ENCODE results near the gene GNGT2.
A peak's percentile ranks its signal among the peaks of the same experiment; 100 is the strongest.

The GNGT2 gene

DNA sequence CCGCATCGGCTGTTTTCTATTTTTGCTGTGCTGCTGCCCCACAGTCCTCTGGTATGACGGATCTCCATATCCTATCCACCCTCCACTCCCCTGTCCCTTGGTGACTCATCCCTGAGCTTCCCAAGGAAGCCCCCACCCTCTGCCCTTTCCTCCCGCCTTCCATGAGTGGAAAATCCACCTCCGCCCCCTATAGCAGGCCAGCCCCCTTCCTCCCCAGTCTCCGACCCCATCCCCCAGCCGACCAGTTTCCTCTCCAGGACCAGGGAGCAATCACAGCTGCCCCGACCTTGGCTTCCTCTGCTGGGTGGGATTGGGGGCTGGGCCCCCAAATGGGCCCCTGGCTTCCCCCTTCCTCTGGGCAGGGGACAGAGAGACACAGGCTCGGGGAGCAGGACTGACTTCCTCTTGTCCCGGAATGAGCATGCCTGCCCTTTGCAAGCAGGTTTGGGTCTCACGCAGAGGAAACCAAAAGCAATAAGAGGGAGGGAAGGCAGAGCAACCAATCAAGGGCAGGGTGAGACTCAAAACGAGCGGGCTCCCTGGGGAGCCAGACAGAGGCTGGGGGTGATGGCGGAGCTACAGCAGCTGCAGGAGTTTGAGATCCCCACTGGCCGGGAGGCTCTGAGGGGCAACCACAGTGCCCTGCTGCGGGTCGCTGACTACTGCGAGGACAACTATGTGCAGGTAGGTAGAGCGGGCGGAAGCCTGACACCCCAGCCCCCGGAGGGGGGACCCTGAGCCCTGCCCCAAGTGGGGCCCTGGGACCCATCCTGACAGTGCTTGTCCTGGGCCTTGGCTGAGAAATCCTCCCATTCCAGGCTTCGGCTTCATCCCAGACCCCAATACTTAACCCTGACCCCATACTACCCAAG, at the start of gene GNGT2, which contains the start of gene ABI3:
GNGT2 (minus strand) TSS at position 417 of the 872 bp plus-strand sequence. CDS start 3,152 bp downstream, outside the sequence.
ABI3 (plus strand) TSS at position 550 of the 872 bp plus-strand sequence; CDS start at position 568, 18 bp downstream.
- H3K36me3 Mint-ChIP-seq (ENCODE audit: low read depth) = peaks cover 29% of the 10 kb centered on the region
- H3K4me1 Mint-ChIP-seq (ENCODE audit: low read depth) = peaks cover 67% of the 10 kb centered on the region
- no peaks in the 10 kb centered on the region for H3K27me3 Mint-ChIP-seq
- peak within 1 kb of the TSS; percentile 81 for H3K4me3 Mint-ChIP-seq
- H3K9me3 Mint-ChIP-seq = no peaks in the 10 kb centered on the region
- H3K27ac Mint-ChIP-seq = peak within 1 kb of the TSS; percentile 94

DNA sequence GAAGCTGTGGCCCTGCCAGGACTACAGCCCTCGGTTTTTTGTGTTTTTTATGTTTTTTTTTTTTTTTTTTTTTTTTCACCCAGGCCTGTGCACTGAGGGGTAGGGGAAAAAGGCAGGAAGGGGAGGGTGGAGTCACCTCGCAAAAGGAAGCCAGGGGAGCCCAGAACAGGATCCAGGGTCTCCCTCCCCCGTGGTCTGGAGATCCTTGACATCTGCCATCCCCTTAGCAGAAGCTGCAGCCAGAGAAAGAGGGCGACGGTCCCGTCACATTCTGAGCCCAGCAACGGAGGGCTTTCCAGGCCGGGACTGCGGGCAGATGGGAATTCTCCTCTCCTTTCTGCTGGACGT, 49.3 kb upstream of the GNGT2 start:
- Mint-ChIP-seq H3K27ac (no peak overlapping the region), H3K4me3 (peak overlapping the region; percentile 76), H3K9me3 (no peaks in the 10 kb centered on the region), H3K36me3 (ENCODE audit: low read depth) (no peaks in the 10 kb centered on the region), H3K4me1 (ENCODE audit: low read depth) (peaks cover 9% of the 10 kb centered on the region), H3K27me3 (no peaks in the 10 kb centered on the region)

DNA sequence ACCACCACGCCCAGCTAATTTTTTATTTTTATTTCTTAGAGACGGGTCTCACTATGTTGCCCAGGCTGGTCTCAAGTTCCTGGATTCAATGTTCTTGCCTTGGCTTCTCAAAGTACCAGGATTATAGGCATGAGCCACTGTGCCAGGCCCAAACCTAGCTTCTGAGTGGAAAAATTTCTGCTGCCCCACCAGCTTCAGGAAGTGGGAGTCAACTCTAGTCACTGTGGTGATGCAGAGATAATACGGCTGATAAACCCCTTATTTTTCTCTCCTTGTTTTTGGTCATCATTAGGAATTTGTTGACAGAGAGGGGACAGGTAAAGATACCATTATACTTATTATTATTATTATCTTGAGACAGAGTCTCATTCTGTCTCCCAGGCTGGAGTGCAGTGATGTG, 48.0 kb upstream of the GNGT2 start:
- Mint-ChIP-seq H3K4me1 (ENCODE audit: low read depth) (peaks cover 9% of the 10 kb centered on the region), H3K9me3 (no peaks in the 10 kb centered on the region), H3K27me3 (no peaks in the 10 kb centered on the region), H3K27ac (no peak overlapping the region), H3K36me3 (ENCODE audit: low read depth) (no peaks in the 10 kb centered on the region), H3K4me3 (no peak overlapping the region)

DNA sequence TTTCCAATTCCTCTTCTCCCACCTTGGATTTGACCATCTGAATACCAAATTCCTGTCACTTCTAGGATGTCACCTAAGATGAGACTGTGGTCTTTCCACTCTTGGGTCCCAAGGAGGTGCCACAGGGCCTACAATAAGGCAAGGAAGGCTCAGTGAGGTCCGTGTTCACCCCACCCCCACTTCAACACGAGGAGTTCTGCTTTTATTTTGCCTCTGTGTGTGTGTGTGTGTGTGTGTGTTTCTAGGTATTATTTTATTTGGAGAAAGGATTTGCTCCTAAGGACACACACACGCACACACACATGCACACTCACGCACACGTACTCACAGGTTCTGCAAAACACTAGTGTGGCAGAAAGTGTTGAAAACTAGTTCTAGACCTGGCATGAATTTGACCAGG, 44.8 kb upstream of the GNGT2 start:
- Mint-ChIP-seq H3K36me3 (ENCODE audit: low read depth) (no peaks in the 10 kb centered on the region), H3K9me3 (no peaks in the 10 kb centered on the region), H3K27me3 (peaks cover 2% of the 10 kb centered on the region), H3K4me3 (no peak overlapping the region), H3K4me1 (ENCODE audit: low read depth) (no peaks in the 10 kb centered on the region), H3K27ac (no peak overlapping the region)

DNA sequence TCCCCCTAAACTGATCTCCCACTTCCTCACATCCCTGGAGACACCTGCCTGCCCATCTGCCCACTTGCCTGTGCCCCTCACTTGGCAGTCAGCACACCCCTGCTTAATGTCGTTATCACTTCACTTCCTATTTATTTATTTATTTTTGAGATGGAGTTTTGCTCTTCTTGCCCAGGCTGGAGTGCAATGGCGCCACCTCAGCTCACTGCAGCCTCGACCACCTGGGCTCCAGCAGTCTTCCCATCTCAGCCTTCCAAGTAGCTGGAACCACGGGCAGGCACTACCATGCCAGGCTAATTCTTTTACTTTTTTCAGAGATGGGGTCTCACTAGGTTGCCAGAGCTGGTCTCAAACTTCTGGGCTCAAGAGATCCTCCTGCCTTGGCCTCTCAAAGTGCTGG, 43.7 kb upstream of the GNGT2 start:
- H3K4me3 Mint-ChIP-seq = no peak overlapping the region
- no peaks in the 10 kb centered on the region for H3K4me1 Mint-ChIP-seq (ENCODE audit: low read depth)
- H3K27ac Mint-ChIP-seq = no peak overlapping the region
- H3K36me3 Mint-ChIP-seq (ENCODE audit: low read depth) = no peaks in the 10 kb centered on the region
- H3K9me3 Mint-ChIP-seq = no peaks in the 10 kb centered on the region
- peaks cover 5% of the 10 kb centered on the region for H3K27me3 Mint-ChIP-seq

DNA sequence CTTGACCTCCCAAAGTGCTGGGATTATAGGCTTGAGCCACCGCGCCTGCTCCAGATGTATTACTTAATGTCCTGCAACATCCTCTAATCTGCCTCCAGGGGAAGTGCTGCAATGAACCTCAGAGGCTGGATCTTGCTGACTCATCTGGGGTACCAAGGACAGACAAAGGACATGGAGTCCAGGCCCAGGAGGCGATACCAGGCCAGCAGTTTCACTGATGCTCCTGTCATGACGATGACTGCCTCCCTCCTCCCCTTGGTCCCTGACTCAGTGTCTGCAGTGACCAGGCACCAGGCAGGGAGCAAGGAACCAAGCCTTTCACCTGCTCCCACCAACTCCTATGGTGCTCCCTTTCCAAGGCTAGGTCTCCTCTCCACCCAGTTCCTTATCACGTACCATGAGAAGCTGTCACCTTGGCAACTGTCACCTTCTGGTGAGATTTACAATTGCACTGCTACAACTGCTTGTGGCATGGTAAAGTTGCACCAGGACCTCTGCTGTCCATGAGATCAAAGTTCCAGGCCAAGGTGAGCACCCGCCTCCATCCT, 41.8 kb upstream of the GNGT2 start:
- Mint-ChIP-seq H3K36me3 (ENCODE audit: low read depth) (no peaks in the 10 kb centered on the region), H3K4me3 (no peak overlapping the region), H3K4me1 (ENCODE audit: low read depth) (no peaks in the 10 kb centered on the region), H3K27me3 (peaks cover 11% of the 10 kb centered on the region), H3K9me3 (no peaks in the 10 kb centered on the region), H3K27ac (no peak overlapping the region)

DNA sequence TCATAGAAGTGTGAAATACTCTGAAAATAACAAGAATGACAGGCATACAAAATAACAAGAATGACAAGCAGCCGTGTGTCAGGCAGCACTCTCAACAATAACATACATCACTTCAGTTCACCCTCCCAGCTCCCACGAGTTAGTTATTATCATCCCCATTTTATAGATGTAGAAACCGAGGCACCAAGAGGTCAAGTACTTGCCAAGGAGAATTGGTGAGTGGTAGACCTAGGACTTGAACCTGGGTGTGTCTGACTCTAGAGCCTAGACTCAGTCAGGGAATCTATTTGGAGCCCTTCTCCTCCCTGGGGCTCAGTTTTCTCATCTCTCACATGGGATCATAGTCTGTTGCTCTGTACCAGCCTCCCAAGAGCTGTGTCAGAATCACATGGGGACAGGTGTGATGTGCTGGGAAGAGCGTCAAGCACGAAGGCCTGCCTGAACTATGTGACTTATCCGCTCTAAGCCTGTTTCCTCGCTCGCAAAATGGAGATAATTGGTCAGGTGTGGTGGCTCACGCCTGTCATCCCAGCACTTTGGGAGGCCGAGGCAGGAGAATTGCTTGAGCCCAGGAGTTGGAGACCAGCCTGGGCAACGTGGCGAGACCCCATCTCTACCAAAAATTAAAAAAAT, 39.6 kb upstream of the GNGT2 start:
- Mint-ChIP-seq H3K4me1 (ENCODE audit: low read depth) (no peaks in the 10 kb centered on the region), H3K36me3 (ENCODE audit: low read depth) (no peaks in the 10 kb centered on the region), H3K4me3 (no peak overlapping the region), H3K9me3 (no peaks in the 10 kb centered on the region), H3K27me3 (peaks cover 11% of the 10 kb centered on the region), H3K27ac (no peak overlapping the region)

DNA sequence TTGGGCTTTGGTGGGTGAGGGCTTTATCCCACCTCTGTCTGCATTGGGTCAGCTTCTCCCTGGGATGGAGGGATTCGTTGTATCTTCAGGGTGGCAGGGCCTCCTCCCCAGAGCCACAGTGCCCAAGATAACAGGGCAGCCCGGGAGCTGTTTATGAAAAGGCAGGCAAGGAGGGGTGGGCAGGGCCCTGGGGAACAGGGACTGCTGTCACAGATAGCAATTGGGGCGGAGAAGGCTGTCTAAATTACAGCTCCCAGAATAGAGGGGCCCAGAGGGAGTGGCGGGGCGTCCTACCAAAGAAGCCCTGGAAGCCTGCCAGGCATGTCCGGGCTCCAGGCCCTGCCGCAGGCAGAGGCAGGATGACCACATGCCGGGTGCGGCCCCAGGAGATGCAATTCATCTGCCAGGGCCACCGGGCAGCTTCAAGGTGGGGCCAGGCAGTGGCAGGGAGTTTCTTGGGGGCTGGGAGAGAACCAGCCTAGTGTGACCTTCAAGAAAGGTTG, 39.0 kb upstream of the GNGT2 start:
- H3K27me3 Mint-ChIP-seq = peaks cover 11% of the 10 kb centered on the region
- no peaks in the 10 kb centered on the region for H3K36me3 Mint-ChIP-seq (ENCODE audit: low read depth)
- no peaks in the 10 kb centered on the region for H3K4me1 Mint-ChIP-seq (ENCODE audit: low read depth)
- no peak overlapping the region for H3K4me3 Mint-ChIP-seq
- no peak overlapping the region for H3K27ac Mint-ChIP-seq
- H3K9me3 Mint-ChIP-seq = no peaks in the 10 kb centered on the region

DNA sequence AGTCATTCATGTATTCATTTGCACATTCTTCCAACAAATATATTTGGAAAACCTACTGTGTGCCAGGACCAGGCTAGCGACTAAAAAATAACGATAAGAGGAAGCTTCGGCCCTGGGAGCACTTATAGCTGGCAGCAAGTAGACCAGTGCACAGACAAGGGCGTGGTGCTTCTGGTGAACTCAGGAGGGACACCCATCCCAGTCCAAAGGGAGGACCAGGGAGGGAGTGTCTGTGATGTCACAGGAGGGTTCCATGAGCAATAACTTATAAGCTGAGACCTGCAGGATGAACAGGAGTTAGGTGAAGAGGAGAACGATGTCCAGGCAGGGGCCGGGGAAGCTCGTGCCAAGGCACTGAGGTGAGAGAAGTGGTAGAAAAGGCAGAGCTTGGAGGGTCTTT, 37.6 kb upstream of the GNGT2 start:
- H3K4me1 Mint-ChIP-seq (ENCODE audit: low read depth) = no peaks in the 10 kb centered on the region
- no peak overlapping the region for H3K4me3 Mint-ChIP-seq
- no peaks in the 10 kb centered on the region for H3K9me3 Mint-ChIP-seq
- H3K27me3 Mint-ChIP-seq = peaks cover 11% of the 10 kb centered on the region
- H3K36me3 Mint-ChIP-seq (ENCODE audit: low read depth) = no peaks in the 10 kb centered on the region
- no peak overlapping the region for H3K27ac Mint-ChIP-seq

DNA sequence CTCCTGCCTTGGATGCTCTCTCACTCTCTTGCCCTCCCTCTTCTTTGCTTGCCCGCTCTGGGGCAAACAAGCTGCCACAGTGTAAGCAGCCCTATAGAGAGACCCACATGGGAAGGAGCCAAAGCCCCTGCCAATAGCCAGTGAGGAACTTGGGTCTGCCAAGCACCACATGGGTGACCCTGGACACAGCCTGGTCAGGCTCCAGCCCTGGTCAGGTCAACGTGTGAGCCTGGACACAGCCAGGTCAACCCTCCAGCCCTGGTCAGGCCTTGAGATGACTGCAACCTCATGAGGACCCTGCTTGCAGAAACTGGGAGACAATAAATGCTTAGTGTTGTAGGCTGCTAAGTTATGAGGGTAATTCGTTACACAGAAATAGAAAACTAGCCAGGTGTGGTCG, 34.5 kb upstream of the GNGT2 start:
- no peaks in the 10 kb centered on the region for H3K36me3 Mint-ChIP-seq (ENCODE audit: low read depth)
- H3K27me3 Mint-ChIP-seq = peaks cover 7% of the 10 kb centered on the region
- no peak overlapping the region for H3K4me3 Mint-ChIP-seq
- H3K9me3 Mint-ChIP-seq = no peaks in the 10 kb centered on the region
- no peak overlapping the region for H3K27ac Mint-ChIP-seq
- no peaks in the 10 kb centered on the region for H3K4me1 Mint-ChIP-seq (ENCODE audit: low read depth)

DNA sequence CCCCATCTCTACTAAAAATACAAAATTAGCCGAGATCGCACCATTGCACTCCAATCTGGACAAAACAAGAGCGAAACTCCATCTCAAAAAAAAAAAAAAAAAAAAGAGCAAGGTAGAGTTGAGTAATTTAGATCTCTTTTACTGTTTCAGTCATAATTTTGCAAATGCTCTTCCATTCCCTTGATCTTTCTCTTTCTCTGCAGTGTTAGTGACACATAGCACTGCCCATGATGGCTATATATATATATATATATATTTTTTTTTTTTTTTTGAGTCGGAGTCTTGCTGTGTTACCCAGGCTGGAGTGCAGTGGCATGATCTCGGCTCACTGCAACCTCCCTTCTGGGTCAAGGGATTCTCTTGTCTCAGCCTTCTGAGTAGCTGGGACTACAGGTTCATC, 32.4 kb upstream of the GNGT2 start:
- H3K4me3 Mint-ChIP-seq = no peak overlapping the region
- H3K4me1 Mint-ChIP-seq (ENCODE audit: low read depth) = no peaks in the 10 kb centered on the region
- no peaks in the 10 kb centered on the region for H3K36me3 Mint-ChIP-seq (ENCODE audit: low read depth)
- H3K27ac Mint-ChIP-seq = no peak overlapping the region
- H3K9me3 Mint-ChIP-seq = no peaks in the 10 kb centered on the region
- peaks cover 5% of the 10 kb centered on the region for H3K27me3 Mint-ChIP-seq

DNA sequence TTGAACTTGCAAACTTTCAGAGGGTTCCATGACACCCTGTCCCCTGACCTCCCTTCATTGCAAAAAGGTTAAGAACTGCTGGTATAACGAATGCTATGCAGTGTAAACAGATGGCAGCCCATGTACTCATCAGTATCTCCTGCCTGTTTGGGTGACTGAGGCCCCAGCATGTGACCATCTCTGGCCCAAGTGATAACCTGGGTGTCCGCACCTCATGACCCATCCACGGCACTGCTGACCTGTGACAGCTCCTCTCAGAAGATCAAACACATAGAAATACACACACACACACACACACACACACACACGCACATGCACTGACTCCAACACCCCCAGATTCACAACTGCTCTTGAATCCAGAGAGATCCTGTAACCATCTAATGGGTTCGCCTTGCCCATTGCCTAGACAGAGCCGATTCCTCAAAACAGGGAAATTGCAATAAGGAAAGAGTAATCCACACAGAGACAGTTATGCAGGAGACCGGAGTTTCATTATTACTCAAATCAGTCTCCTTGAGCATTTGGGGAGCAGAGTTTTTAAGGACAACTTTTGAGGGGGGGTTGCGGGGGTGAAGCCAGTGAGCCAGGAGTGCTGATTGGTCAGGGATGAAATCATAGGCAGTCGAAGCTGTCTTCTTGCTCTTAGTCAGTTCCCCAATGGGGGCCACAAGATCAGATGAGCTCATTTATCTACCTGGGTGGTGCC, 31.5 kb upstream of the GNGT2 start:
- Mint-ChIP-seq H3K36me3 (ENCODE audit: low read depth) (no peaks in the 10 kb centered on the region), H3K4me3 (no peak overlapping the region), H3K27ac (no peak overlapping the region), H3K4me1 (ENCODE audit: low read depth) (no peaks in the 10 kb centered on the region), H3K9me3 (no peaks in the 10 kb centered on the region), H3K27me3 (peaks cover 3% of the 10 kb centered on the region)

DNA sequence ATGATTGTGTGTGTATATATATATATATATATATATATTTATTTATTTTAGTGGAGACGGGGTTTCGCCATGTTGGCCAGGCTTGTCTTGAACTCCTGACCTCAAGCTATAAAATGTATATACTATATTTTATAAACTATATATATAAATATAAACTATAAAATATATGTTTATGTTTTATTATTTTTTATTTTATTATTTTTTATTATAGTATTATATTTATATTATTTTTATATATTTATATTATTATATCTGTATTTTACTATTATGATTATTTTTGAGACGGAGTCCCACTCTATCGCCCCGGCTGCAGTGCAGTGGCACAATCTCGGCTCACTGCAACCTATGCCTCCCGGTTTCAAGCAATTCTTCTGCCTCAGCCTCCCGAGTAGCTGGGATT, 30.7 kb upstream of the GNGT2 start:
- peaks cover 3% of the 10 kb centered on the region for H3K27me3 Mint-ChIP-seq

DNA sequence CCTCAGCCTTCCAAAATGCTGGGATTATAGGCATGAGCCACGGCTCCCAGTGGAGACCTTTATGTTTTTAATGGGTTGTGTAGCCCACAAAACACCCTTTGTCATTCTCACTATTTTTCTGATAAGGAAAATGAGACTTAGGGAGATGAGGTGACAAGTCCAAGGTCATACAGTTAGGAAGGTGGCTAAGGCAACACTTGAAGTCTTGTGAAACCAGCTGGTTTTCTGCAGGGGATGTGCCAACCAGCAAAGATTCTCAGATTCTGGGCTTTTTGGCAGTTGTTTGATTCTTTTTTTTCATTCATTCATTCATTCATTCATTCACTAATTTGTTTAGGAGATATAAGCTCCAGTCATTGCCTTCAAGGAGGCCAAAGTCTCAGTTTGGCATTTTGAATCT, 30.2 kb upstream of the GNGT2 start:
- H3K4me1 Mint-ChIP-seq (ENCODE audit: low read depth) = no peaks in the 10 kb centered on the region
- H3K4me3 Mint-ChIP-seq = no peak overlapping the region
- no peaks in the 10 kb centered on the region for H3K9me3 Mint-ChIP-seq
- H3K27ac Mint-ChIP-seq = no peak overlapping the region
- no peaks in the 10 kb centered on the region for H3K36me3 Mint-ChIP-seq (ENCODE audit: low read depth)
- H3K27me3 Mint-ChIP-seq = peaks cover 3% of the 10 kb centered on the region

More for the DNA sequence above, 30.7 kb upstream of the GNGT2 start:
- Mint-ChIP-seq H3K27ac (no peak overlapping the region), H3K9me3 (no peaks in the 10 kb centered on the region), H3K4me3 (no peak overlapping the region), H3K4me1 (ENCODE audit: low read depth) (no peaks in the 10 kb centered on the region), H3K36me3 (ENCODE audit: low read depth) (no peaks in the 10 kb centered on the region)

DNA sequence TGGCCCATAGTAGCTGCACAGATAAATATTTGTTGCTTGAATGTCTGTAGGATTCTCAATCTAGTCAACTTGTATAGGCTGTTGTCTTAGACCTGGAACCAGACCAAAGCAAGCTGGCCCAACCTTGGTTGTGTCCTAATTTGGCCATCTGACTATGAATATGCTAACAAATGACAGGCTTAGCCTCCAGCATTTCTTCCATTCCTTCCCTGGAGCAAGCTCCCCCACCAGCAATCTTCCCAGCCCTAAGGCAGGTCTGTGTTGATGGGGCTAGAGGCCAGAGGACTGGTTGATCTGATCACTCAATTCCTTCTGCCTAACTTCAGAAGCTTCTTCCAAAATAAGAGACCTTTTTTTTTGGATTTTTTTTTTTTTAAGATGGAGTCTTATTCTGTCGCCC, 29.6 kb upstream of the GNGT2 start:
- Mint-ChIP-seq H3K4me1 (ENCODE audit: low read depth) (no peaks in the 10 kb centered on the region), H3K9me3 (no peaks in the 10 kb centered on the region), H3K4me3 (no peak overlapping the region), H3K27me3 (peaks cover 3% of the 10 kb centered on the region), H3K36me3 (ENCODE audit: low read depth) (no peaks in the 10 kb centered on the region), H3K27ac (no peak overlapping the region)

Measured in stimulated activated naive CD8-positive, alpha-beta T cell treated with anti-CD3 and anti-CD28 coated beads, Interleukin-15, Interleukin-2, amounts not matched to agents 100 ng/mL and 50 ng/mL, for 24 hours (primary cell).